C1 segment of cervical spinal cord (tissue), 14 donors: ENCODE data around the gene VPS37C.
"Not testable (repeated sequence)": the region's sequence is repeated elsewhere in the genome, so short reads cannot be mapped to it uniquely, and the experiment has no call there.

Experiments used
- DNase-seq, 14 donors: peaks; one replicate each; lab custom pipeline; 2025; lab: John Stamatoyannopoulos, UW

The VPS37C gene

DNA sequence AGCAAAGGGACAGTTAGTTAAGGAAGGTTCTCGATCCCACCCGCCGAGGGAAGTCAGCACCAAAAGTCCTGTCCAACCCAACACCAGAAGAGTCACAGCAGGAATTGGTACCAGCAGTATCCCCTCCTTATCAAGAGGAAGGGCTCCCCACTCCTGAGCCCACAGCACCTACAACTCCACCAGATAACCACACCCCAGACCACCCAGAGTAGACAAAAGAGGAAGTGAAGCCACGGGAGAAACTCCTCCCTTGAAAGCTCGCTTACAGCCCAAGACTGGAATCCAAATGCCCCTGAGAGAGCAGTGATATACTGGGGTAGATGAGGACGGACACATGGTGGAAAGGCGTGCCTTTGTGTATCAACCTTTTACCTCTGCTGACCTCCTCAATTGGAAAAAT, 66.2 kb downstream of the VPS37C start:
- no peak for DNase-seq

- not testable (repeated sequence) for DNase-seq
These were observed 67.1 kb downstream of the VPS37C start for GRCh38 chr11:61094167-61094566.

DNA sequence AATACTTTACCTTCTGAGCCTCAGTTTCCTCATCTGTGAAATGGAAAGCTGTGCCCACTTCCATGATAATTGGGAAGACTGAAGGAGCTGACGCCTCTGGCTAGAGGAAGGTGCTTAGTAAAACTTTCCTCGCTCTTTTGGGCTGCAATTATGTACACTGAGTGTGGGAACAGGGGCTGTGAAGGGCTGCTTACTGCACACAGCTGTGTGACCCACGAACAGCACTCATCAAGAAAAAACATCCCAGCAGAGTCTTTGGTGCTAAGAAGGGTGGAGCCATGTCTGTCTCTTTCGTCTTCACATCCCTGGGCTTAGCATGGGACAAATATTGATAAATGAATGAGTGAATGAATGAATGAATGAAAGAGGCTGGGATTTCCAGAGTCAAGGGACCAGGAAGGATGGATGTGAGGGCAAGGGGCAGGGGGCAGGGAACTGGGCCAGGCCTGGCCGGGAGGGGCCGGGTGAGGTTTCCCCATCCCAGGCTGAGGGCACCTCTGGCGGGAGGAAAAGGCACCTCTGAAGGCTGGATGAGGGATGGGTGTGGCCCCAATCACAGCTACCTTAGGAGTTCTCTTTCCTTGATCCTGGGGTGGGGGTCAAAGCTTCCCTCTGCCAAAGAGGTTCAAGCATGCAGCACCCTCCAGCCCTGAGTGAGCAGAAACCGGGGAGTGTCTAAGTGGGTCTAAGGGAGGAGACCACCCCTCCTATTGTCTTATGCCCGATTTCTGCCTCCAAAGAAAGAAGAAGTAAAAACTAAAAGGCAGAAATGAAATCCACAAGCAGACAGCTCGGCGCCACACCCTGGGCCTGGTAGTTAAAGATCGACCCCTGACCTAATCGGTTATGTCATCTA, 68.1 kb downstream of the VPS37C start:
- DNase-seq = no peak

GRCh38 chr11:61092280-61092766, 68.9 kb downstream of the VPS37C start:
- no peak for DNase-seq

- DNase-seq = no peak
These were observed 69.6 kb downstream of the VPS37C start for GRCh38 chr11:61091373-61092279.

DNA sequence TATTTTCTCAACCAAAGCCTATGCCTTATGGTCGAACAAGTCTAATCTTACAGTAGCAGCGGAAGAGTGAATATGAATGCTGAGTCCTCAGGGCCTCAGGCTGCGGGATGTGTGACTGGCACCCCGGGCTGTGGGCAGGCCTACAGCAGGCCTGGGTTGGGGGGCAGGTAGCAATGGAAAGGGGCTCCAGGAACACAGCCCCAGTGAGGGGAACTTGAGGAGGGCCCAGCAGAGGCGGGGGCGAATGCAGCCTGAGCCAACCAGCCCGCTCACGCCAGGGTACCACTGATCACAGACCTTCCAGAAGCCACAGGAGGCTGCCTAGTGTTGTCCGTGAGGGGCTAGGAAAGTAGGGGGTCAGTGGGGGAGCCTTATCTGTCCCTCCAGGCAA, 70.2 kb downstream of the VPS37C start:
- no peak for DNase-seq

GRCh38 chr11:61090521-61090920, 70.7 kb downstream of the VPS37C start:
- DNase-seq = no peak

DNA sequence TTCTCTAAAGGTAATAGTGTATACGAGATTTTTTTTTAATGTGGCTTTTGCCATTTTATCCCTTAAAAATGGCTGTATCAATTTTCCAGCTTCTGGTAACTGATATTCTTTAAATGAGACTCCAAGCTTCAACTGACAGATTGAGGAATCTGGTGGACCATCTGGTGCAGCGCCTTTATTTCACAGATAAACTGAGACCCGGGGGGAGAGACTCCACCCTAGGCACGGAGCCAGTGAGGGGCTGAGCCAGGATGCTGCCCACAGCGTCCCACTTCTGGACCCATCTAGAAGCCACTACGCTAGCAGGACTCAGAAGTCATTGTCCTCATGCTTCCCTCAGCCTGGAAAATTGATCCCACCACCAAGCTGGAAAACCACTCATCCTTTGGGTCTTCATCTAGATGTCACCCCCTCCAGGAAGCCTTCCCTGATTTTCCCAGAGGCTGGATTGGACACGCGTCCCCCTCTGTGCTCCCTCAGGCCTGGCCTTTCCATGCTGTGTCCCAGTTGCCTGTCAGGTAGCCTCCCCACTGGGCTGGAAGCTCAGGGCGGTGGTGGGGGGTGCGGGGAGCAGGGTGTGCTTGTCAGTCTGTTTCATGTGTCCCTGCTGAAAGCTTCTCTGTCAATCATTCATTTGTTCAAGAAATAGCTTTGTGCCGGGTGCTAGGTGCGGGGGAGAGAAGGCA, 71.3 kb downstream of the VPS37C start:
- no peak for DNase-seq

DNA sequence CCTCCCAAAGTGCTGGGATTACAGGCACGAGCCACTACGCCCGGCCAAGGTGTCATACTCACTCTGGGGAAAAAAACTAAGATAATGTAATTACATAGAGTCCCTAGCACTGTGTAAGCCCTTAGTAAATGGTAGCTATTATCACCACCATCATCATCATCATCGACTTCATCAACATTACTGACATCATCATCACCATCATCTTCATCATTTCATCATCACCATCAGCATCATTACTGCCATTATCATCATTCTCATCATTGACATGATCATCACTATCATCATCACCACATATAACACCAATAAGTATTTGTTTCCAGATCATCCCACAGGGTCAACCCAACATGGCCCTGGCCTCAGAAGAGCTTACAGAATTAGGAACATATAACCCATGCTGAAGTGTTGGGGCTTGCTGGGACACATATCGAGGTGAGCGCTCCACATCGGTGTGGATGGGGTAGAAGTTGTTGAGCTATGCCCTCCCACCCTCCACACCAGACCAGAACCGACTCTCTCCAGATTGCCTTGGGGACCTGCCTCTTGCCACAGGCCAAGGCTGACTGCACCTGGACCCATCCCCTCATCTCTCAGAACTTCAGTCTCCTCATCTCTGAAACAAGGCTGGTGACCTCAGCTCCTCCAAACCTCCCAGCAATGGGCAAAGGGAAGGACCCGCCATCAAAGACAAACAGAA, 73.7 kb downstream of the VPS37C start:
- no peak for DNase-seq

DNA sequence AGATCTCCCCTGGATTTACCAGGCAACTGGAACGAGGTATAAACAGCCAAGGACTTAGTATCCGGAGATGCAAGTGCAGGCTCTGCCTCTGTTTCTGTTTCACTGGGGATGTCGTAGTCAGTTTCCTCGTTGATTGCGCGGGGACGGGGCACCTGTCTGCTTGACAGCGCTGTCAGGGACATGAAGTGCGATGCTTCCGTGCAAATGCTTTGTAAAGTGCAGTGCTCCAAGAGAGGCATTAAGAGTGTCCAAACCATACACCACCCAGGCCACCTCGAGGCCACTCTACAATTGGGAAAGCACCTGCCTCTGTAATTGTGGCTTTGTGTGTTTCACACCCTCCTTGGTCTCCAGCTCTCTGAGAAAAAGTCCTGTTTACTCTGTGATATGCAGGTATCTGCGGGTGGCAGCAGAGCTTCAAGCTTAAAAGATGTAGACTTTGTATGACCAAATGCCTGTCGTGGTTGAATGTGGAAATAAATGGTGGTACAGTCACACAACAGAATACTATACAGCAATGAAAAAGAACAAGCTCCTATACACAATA, 77.6 kb downstream of the VPS37C start:
- DNase-seq = no peak

- no peak for DNase-seq
These were observed 78.2 kb downstream of the VPS37C start for GRCh38 chr11:61082931-61083531.

DNA sequence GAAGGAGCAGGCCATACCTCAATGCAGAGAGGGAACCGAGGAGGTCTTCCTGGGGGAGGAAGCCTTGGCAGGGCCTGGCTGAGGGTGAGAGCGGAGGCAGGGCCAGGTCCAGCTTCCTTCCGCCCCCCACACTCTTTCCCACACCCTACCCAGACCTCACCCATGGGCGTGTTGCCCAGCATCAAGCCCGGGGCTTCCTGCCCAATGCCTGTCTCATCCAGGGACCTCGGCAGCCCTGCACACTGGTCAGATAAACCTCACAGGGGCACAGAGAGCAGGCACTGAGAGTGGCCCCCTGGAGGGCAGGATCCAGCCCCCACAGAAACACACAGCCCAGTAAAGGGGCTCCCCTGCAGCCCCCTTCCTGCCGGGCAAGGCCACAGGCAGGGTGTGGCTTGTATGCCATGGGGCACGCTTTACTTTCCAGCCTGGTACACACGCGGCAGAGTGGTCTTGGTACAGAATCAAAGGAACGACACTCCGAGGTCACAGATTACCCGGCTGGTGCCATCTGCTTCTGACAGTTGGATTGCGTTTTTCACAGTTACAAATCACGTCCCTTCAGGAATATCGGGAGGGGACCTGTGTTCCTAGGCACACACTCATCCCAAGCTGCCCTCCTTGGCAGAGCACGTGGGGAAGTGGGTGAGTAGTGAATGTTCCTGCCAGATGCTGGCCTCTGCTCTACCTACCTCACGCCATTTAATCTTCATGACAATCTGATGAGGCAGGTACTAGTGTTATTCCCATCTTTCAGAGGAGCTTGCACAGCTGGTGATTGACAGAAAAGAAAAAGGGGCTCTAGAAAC, 79.0 kb downstream of the VPS37C start:
- no peak for DNase-seq

DNA sequence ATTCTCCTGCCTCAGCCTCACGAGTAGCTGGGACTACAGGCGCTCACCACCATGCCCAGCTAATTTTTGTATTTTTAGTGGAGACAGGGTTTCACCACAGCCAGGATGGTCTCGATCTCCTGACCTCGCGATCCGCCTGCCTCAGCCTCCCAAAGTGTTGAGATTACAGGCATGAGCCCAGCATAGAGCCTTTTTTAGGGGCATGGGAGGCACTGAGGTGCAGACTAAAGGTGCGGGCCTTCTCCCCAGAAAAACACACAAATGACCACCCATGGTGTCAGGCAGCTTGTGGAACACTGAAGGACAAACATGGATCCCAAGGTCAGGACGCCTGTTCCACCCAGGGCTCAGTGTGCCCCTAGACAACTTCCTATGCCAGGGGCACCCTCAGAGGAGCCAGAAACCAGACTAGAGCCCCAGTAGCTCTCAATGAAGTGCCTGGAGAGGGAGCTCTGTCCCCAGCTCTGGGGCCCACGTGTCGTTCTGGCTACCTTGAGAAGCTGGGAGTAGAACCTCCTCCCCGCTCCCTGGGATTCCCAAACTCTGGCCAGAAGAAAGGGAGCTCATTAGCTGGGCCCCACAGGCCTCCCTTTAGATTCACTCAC, 80.1 kb downstream of the VPS37C start:
- no peak for DNase-seq

GRCh38 chr11:61080526-61080925, 80.7 kb downstream of the VPS37C start:
- no peak for DNase-seq
